K562 (cell line): Measurements from ENCODE around the gene FAM89B. TPM values are rescaled to one million over a fixed set of nuclear protein-coding genes. Genes with fewer than 3 reads are reported as not detected.

Source experiments
- ATAC-seq: fragments of 200-7000 bp; cut with Tn5 transposase; 3 replicates; pipeline ENCODE4 v1.9.1; 2020; ENCODE audit warnings: moderate library complexity
- BruUV-seq: library from RNA; stranded (reverse); fragments of 400-500 nt; replicated peaks from 2 replicates; lab custom pipeline; 2021; lab: Mats Ljungman, UMichigan
- CTCF ChIA-PET: fragments of 300-600 bp; formaldehyde crosslinking; extraction: SDS; loops from one replicate; lab custom pipeline; 2021; ENCODE audit warnings: low intra/inter-chr PET ratio; lab: Yijun Ruan, JAX
- POLR2A ChIA-PET: fragments of 300-600, 350-650 bp; sonication (Branson Sonifier 250); formaldehyde crosslinking; extraction: SDS; loops from one replicate; lab custom pipeline; 2021; ENCODE audit warnings: antibody characterized with exemption, inconsistent platforms; lab: Yijun Ruan, JAX
- DNase-seq, 4 experiments: peaks; one replicate each; pipeline versions ENCODE4 v3.0.0 to v3.0.0-alpha.2; 2011 to 2018; ENCODE audit warnings: low spot score in 3 of 4, mixed read lengths in 3 of 4; ENCODE audit errors: extremely low read depth in 1 of 4
- FAIRE-seq: peaks from 2 replicates; lab custom pipeline; 2011; peaks lifted over from hg19 to GRCh38; lab: Jason Lieb, UNC
- H2AFZ ChIP-seq: 2 replicates; pipeline ENCODE4 v1.6.0; 2011; ENCODE audit warnings: low read depth, low read length, control low read depth, inconsistent platforms
- H3K27ac ChIP-seq: fragments of 200-600 bp; 3 replicates; pipeline ENCODE4 v1.8.0; 2011; ENCODE audit warnings: low read depth, mild to moderate bottlenecking, control low read depth, inconsistent platforms, low read length, moderate library complexity, mixed read lengths; ENCODE audit errors: extremely low read depth
- H3K27me3 ChIP-seq, 2 experiments: fragments of 300-600 bp in 1 of 2; 2 replicates in 1 of 2; 3 replicates in 1 of 2; pipeline versions ENCODE4 v1.6.0 to v1.8.0; 2011; ENCODE audit warnings: inconsistent platforms in 2 of 2, low read length in 2 of 2, mild to moderate bottlenecking in 1 of 2, mixed read lengths in 1 of 2, moderate library complexity in 1 of 2; ENCODE audit not compliant: control insufficient read depth in 2 of 2, insufficient read depth in 2 of 2
- H3K36me3 ChIP-seq: fragments of 300-600 bp; 3 replicates; pipeline ENCODE4 v1.8.0; 2011; ENCODE audit warnings: mild to moderate bottlenecking, low read length, inconsistent platforms; ENCODE audit not compliant: control insufficient read depth, insufficient read depth
- H3K4me1 ChIP-seq, 2 experiments: fragments of 200-600 bp in 1 of 2; replicated peaks in 1 of 2; 2 replicates in 1 of 2; 3 replicates in 1 of 2; pipeline versions ENCODE4 v1.5.1 to v1.8.0; 2011; ENCODE audit warnings: inconsistent platforms in 2 of 2, low read length in 2 of 2, mild to moderate bottlenecking in 1 of 2, mixed read lengths in 1 of 2, moderate library complexity in 1 of 2; ENCODE audit not compliant: control insufficient read depth in 2 of 2, insufficient read depth in 2 of 2
- H3K4me2 ChIP-seq: 2 replicates; pipeline ENCODE4 v1.6.1; 2011; ENCODE audit warnings: low read length, control low read depth, inconsistent platforms, mixed read lengths; ENCODE audit not compliant: insufficient read depth
- H3K4me3 ChIP-seq: fragments of 200-600 bp; sonication (generic), shearing (Covaris generic); 2 replicates; pipeline ENCODE4 v1.5.1; 2016; ENCODE audit warnings: control low read depth, inconsistent platforms
- H3K79me2 ChIP-seq: fragments of 200-600 bp; 3 replicates; pipeline ENCODE4 v1.8.0; 2011; ENCODE audit warnings: low read length, inconsistent platforms; ENCODE audit not compliant: control insufficient read depth, insufficient read depth
- H3K9ac ChIP-seq, 2 experiments: 2 replicates each; pipeline versions ENCODE4 v1.6.0 to v1.6.1; 2011; ENCODE audit warnings: low read depth in 2 of 2, low read length in 2 of 2, control low read depth in 1 of 2, inconsistent platforms in 1 of 2, mild to moderate bottlenecking in 1 of 2, mixed read lengths in 1 of 2; ENCODE audit not compliant: insufficient read depth in 1 of 2
- H3K9me1 ChIP-seq: one replicate; pipeline ENCODE4 v1.6.0; 2011; ENCODE audit warnings: inconsistent platforms, mild to moderate bottlenecking, low read length, moderate library complexity; ENCODE audit not compliant: control insufficient read depth, insufficient read depth
- H3K9me3 ChIP-seq: replicated peaks from 2 replicates; pipeline ENCODE4 v1.5.1; 2011; ENCODE audit warnings: low read depth, low read length, inconsistent platforms; ENCODE audit not compliant: control insufficient read depth, insufficient read depth
- H4K20me1 ChIP-seq: replicated peaks from 2 replicates; pipeline ENCODE4 v1.6.1; 2011; ENCODE audit warnings: low read length, inconsistent platforms, mixed read lengths; ENCODE audit not compliant: control insufficient read depth, insufficient read depth
- CC2D1A ChIP-seq: fragments of 450-650 bp; IDR thresholded peaks from 2 replicates; pipeline ENCODE4 v1.6.1; 2017; ENCODE audit warnings: mild to moderate bottlenecking
- CHD7 ChIP-seq: fragments of 200-600 bp; sonication (generic); IDR thresholded peaks from one replicate; pipeline ENCODE4 v1.6.1; 2012; ENCODE audit warnings: mild to moderate bottlenecking, low read depth, low read length, inconsistent platforms
- MTA3 ChIP-seq: fragments of 450-650 bp; formaldehyde crosslinking; IDR thresholded peaks from 2 replicates; pipeline ENCODE4 v1.6.1; 2017; ENCODE audit warnings: mild to moderate bottlenecking, borderline replicate concordance
- POLR2G ChIP-seq: fragments of 200-400 bp; formaldehyde crosslinking; IDR thresholded peaks from 2 replicates; pipeline ENCODE4 v1.6.1; 2017; ENCODE audit warnings: low read depth, mild to moderate bottlenecking, antibody characterized with exemption, low read length, moderate library complexity
- ZFPM2 ChIP-seq: fragments of 250-450 bp; sonication (Bioruptor Pico); IDR thresholded peaks from 2 replicates; pipeline ENCODE4 v1.5.1; 2022; ENCODE audit warnings: mild to moderate bottlenecking
- ZNF431 ChIP-seq: sonication (generic); formaldehyde crosslinking; IDR thresholded peaks from 2 replicates; pipeline ENCODE4 v1.8.0; 2022; ENCODE audit warnings: mild to moderate bottlenecking, missing genetic modification reagents
- WGBS: fragments of 100-300 bp; shearing (Covaris generic); methylation state at CpG from one replicate; pipeline ENCODE4 v1.1.6; 2016; ENCODE audit warnings: low coverage, mixed read lengths; ENCODE audit not compliant: insufficient coverage; ENCODE audit errors: missing lambda C conversion rate; 5-methylcytosine and 5-hydroxymethylcytosine counted together
- in situ Hi-C: fragments of 300-500 bp; cut with MboI; formaldehyde crosslinking; loops from 4 replicates; pipeline ENCODE4 v1.15.0; 2018; ENCODE audit warnings: inconsistent platforms, mixed read lengths
- intact Hi-C: fragments of 100-400 bp; cut with micrococcal nuclease; formaldehyde crosslinking; loops from 2 replicates; pipeline ENCODE4 v1.14.2; 2022
- polyA plus RNA-seq, 8 experiments: library from polyadenylated mRNA; depleted of rRNA in 4 of 8; stranded (reverse) in 5 of 8; unstranded in 3 of 8; fragments of >200 nt; fragmentation: Nextera tagmentation in 2 of 8; fragmentation: Illumina TruSeq in 1 of 8; extraction: Ambion mirVana in 2 of 8; extraction: Trizol in 1 of 8; gene quantifications; 2 replicates each; pipeline versions ENCODE4 v1.2.1 to v1.2.3, GENCODE V29; 2011 to 2014; ENCODE audit warnings: inconsistent platforms in 1 of 8, missing spikeins in 1 of 8
- total RNA-seq, 7 experiments: library from RNA; depleted of rRNA in 6 of 7; stranded (reverse); fragments of >200 nt in 6 of 7; fragmentation: Illumina TruSeq in 2 of 7; extraction: Trizol in 2 of 7; gene quantifications; 2 replicates each; pipeline versions ENCODE4 v1.2.1 to v1.2.3, GENCODE V29; 2011 to 2021; ENCODE audit warnings: low replicate concordance in 1 of 7

The FAM89B gene
- total and polyA plus RNA-seq, 9 of the 15 experiments (the other 6 are each of a cell fraction or from before 2014, with no cell fraction given): 0.32 to 27.6 (median 11.9) TPM

GRCh38 chr11:65586247-65586630 is 13.9 kb downstream of the FAM89B start:
- in situ Hi-C loops (no loop called here), intact Hi-C loops (loop anchor here (5.0 kb wide), 1 partner anchor 44 kb away; no protein-coding TSS in a partner anchor)
- no peak overlapping the region for H3K4me3 ChIP-seq
- DNase-seq (no peak), ATAC-seq (no peak), FAIRE-seq (no peak)
- peaks cover 3% of the 10 kb centered on the region; the same call in 1 of the 3 replicates for H3K79me2 ChIP-seq
- no peaks in the 10 kb centered on the region for H3K9me3 ChIP-seq
- peaks cover 66% of the 10 kb centered on the region; the same call in 2 of the 3 replicates for H3K36me3 ChIP-seq
- ChIA-PET POLR2A (interaction anchor here (0.6 to 2.8 kb wide), 9 partner anchors 7 to 305 kb away, joined by 3 to 11 read pairs (median 5); partner anchors contain the start of genes FAM89B, KCNK7, NEAT1 and ZNRD2), CTCF (interaction anchor here (0.7 kb wide), 1 partner anchor 264 kb away, joined by 3 read pairs; no protein-coding TSS in a partner anchor)
- no TSS peak for BruUV-seq
- 92% methylated on average over 4 of the region's 4 CpGs for WGBS
- no peak overlapping the region for H3K4me2 ChIP-seq
- no peak overlapping the region for H3K27ac ChIP-seq
- peaks cover 4% of the 10 kb centered on the region for H3K9me1 ChIP-seq
- H3K4me1 ChIP-seq: peaks cover 16 to 63% of the 10 kb centered on the region in 2 experiments
- no peak overlapping the region for H2AFZ ChIP-seq
- no peaks in the 10 kb centered on the region for H3K27me3 ChIP-seq
- TF ChIP-seq POLR2G: no peak
- TF ChIP-seq ZNF431 (CRISPR knock-in tag): no peak
- TF ChIP-seq ZFPM2 (CRISPR knock-in tag): no peak
- TF ChIP-seq MTA3: no peak
- no peak for TF ChIP-seq CC2D1A
- TF ChIP-seq CHD7: no peak
- H4K20me1 ChIP-seq: 0 out of 2 replicates have a peak, but pooled peaks cover 4% of the 10 kb centered on the region
- H3K9ac ChIP-seq: peak overlapping the region in 1 of 2 experiments; percentile 55; a peak in 1 of 4 replicates
